Dedifferentiated amniotic fluid mesenchymal stem cell (primary cell): ENCODE results near the gene FTO.

Source experiments
- DNase-seq: peaks from one replicate; pipeline ENCODE4 v3.0.0-alpha.2; 2016; ENCODE audit errors: extremely low spot score

FTO gene

DNA sequence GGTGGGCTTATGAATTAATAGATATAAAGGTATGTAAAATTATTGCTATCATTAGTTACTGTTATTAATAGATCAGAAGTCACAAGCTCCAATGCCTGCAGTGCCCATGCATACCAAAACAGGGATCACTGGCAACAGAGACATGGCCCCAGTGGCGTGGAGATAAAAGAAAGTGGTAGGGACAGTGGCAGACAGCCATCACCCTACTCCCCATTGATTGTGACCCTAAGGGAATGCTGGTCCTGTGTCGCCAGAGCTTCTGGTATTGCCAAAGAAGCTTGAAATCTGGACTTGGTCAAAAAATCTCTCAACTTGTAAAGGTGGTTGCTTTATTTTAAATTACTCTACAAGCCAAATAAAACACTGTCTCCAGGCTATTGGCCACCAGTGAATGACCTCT lies 303.5 kb downstream of the FTO start:
- no peak for DNase-seq

GRCh38 chr16:54009464-54010176 lies 305.7 kb downstream of the FTO start:
- DNase-seq, result no peak

DNA sequence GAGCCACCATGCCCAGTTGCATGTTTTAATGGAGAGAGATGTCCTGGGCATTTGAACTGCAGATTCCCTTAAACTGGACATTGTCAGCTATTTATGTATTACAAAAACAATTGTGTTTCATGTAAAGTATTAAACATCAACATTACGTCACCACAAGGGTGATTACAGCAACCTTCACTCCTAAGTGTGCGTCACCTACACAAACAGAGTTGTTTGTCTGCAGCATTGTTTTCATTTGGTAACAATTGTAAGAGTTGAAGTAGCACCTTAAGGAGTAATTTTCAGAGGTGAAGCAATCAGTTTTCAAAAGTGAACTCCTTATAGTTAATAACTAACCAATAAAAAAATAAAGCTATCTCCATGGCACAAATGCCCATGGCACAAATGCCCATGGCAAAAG lies 311.2 kb downstream of the FTO start:
- no peak for DNase-seq

DNA sequence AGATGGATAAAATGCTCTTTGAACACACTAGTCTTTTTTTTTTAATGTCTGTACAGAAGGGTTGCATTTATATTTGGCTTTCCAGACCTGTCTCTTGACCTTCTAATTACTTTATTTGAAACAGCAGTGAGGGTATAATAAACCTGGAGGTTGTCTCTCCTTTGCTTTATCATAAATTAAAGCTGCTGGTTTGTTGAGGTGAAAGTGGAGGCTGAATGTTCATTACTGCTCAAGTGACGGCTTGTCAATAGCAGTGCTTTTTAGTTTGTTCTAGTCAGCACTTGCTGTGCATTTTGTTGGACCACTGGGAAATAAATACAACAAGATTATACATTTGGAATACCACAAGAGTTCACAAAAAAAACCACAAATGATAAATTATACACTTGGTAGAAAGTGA lies 318.4 kb downstream of the FTO start:
- no peak for DNase-seq

- DNase-seq, result no peak
Measured at GRCh38 chr16:54026456-54026855, 322.5 kb downstream of the FTO start.

DNA sequence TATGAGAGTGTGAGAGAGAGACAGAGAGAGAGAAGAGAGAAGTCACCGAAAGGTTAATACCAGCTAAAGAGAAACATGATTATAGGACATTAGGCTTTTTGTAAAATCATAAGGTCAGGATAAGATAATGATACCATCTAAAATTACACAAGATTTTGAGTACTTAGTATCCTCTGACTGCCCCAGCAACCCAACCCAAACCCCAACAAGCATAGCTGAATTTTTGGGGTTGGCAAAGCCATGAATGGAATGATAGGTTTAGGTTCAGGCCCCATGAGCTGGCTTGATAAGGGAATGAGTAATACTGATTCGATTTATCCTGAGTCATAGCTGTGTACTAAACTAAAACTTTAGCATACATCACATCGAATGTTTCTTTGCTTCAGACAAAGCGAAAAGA lies 323.1 kb downstream of the FTO start:
- peak; percentile 32 for DNase-seq

GRCh38 chr16:54027558-54027957 lies 323.6 kb downstream of the FTO start:
- peak; percentile 15 for DNase-seq

GRCh38 chr16:54027995-54028394 lies 324.0 kb downstream of the FTO start:
- DNase-seq, result no peak

DNA sequence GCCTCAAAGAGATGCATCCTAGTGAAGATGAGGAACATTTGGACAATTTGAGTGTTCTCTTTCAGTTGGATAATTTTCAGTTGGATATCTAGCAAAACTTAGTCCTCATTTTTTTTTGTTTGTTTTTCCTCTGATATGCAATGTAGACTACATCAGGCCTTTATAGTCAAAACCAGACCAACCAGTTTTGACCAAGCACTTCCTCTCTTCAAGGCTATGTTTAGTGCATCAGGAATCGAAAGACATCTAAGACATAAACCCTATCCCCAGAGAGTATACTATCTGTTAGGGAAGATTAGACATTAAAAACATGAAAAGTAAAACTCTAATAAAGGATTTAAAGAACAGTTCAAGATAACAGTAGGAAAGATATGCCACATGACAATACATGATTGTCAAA lies 326.5 kb downstream of the FTO start:
- DNase-seq, result no peak

GRCh38 chr16:54031107-54031760 lies 327.3 kb downstream of the FTO start:
- no peak for DNase-seq

DNA sequence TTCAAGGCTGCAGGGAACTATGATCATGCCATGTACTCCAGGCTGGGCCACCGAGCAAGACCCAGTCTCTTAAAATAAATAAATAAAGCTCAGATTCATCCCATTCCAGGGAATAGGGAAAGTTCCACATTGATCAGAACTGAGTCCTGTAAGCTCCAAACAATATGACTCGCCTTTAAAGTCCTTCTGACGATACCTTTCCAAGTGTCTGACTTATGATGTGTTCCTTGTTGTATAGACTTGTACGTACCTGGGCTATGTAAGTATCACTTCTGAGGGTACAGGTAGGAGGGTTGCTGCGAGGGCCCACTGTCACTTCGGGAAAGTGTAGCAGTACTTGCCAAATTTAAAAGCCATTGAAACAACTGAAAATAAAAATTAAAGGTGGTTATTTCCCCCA lies 329.8 kb downstream of the FTO start:
- DNase-seq, result no peak

- DNase-seq, result no peak
Measured at GRCh38 chr16:54034684-54035083, 330.7 kb downstream of the FTO start.

- DNase-seq, result no peak
Measured at GRCh38 chr16:54040480-54040879, 336.5 kb downstream of the FTO start.

DNA sequence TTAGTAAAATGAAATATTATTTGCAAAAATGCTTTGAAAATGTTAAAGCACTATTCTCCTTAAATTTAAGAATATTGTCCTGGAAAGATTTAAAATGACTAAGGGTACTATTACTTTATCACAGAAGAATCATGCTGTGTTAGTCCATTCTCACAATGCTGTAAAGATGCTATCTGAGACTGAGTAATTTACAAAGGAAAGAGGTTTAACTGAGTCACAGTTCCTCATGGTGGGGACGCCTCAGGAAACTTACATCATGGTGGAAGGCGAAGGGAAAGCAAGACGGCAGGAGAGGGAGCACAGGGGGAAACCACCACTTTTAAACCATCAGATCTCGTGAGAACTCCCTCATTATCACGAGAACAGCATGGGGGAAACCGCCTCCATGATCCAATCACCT lies 337.0 kb downstream of the FTO start:
- DNase-seq, result no peak

DNA sequence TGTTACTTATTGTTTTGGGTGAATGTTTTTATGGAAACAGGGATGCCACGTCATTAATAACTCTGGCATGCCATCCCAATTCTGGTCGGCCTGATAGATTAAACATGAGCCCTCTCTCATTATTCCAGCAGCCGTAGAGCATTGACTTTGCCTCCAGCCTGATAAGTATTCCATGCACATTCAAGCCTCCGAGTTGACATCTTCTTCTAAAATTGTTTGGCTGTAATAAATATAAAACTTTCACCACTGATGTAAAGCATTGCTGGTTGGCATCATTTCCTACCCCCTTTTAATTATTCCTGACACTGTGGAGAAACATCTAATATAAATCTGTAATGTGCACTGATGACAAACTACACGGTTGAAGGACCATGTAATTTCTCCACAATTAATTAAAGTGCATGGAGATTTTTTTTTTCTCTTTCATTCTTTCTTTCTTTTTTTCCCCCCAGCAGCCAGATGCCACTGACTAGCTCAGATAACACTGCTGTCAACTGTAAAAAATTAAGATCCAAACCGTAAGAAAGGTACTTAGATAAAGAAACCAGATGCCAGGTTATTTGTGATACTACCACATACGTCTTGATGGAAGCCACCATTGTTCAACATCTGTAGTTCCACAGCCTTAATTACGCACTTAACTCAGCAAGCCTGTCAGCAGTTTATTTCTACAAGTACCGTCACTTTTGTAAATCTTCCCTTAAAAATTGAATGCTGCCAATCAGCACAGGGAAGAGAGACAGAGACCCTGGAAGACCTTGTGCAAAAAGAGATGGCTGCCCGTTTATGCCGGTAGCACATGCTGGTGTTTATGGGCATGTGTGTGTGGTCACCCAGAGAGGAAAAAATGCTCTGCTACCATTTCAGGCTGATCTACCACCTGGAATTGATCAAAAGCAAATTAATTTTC lies 344.9 kb downstream of the FTO start:
- no peak for DNase-seq

DNA sequence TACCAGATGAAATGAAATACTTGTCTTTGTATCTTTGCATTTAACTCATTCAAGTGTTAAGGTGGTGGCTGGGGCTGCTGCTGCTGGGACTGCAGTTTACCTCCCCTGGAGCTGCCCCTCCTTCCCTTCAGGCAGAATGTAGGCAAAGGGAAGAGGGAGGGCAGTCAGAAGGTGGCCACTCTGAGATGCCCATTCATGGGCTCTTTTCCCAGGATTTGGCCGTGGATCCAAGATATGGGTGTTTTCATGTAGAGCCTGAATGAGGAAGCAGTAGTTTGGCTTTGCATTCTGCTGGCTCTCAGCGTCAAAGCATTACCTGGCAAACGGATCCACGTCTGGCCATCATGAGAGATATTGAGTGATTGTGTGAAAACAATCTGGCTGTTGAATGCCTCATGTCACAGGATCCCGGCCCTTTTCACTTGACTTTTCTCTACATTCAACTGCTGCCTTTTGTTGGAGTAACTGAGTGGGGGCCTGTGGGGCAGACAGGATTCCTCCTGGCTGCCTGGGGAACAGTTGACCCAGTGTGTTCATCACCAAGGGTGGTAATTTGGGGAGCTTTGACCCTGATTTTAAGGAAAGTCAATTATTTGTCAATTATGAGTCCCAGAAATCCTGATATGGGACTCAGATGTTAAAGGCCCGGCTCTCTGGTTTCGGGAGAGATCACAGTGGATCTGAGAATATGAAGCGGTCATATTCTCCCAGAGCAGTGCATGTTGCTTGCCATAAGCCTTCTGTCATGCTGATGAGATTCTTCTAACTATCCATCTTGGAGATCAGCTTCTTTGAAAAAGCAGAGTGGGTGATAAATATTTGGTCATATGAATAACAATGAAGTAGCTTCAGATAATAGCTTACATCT lies 345.9 kb downstream of the FTO start:
- DNase-seq, result no peak

- DNase-seq, result no peak
Measured at GRCh38 chr16:54050459-54051210, 346.7 kb downstream of the FTO start.

DNA sequence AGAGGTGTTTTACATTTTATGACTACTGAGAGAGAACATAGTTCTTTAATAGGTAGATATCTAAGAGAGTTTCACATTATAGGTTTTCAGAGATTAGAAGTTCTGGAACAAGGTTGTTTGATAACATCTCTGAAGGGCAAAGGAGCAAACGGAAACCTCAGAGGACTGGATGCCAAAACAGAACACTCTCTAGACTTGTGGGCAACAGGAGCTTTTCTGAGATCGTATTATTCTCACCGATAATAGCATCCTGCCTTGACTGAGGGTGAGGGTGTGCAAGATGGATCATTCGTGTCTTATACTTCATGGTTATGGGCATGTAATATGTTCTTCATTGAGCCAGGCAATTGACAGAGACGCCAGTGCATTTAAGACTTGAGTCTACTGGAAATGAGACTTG lies 347.9 kb downstream of the FTO start:
- DNase-seq, result no peak

DNA sequence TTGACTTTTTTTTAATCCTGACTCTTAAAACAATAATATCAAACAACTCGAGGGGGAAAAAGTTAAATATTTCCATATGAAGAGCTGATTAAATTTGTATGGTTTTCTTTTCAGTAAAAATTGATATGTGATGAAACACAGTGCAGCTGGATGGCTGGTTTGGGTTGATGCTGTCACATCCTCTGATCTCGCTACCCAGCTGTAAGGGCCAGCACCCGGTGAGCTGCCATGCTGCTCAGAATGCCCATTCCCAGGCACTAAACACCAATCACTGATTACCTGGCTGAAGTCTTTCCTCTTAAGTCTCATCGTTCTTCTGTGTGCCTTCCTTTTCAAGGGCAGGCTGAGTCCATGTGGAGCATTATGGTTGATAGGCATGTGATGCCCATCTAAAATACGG lies 348.3 kb downstream of the FTO start:
- no peak for DNase-seq

- DNase-seq, result no peak
Measured at GRCh38 chr16:54053891-54054820, 350.2 kb downstream of the FTO start.
